ENCODE measurements around the gene FAM168A.

The FAM168A gene

DNA sequence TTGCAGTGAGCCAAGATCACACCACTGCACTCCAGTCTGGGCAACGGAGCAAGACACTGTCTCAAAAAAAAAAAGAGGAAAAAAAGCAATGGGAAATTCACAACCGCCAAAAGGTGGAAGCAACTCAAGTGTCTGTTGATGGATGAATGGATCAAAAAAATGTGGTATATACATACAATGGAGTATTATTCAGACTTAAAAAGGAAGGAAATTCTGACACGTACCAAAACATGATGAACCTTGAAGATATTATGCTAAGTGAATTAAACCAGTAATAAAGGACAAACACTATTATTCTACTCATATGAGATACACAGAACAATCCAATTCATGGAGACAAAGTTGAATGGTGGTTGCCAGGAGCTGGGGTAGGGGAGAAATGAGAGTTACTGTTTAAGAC is 40.9 kb downstream of the FAM168A start:
- DNase-seq (ENCODE audit: low read depth): no peak

GRCh38 chr11:73555615-73556014 is 42.3 kb downstream of the FAM168A start:
- DNase-seq (ENCODE audit: low read depth): no peak

GRCh38 chr11:73554671-73555320 is 43.1 kb downstream of the FAM168A start:
- DNase-seq (ENCODE audit: low read depth): no peak

- no peak for DNase-seq (ENCODE audit: low read depth)
Observed at GRCh38 chr11:73553266-73553665, 44.6 kb downstream of the FAM168A start.

GRCh38 chr11:73551677-73552076 is 46.2 kb downstream of the FAM168A start:
- no peak for DNase-seq (ENCODE audit: low read depth)

DNA sequence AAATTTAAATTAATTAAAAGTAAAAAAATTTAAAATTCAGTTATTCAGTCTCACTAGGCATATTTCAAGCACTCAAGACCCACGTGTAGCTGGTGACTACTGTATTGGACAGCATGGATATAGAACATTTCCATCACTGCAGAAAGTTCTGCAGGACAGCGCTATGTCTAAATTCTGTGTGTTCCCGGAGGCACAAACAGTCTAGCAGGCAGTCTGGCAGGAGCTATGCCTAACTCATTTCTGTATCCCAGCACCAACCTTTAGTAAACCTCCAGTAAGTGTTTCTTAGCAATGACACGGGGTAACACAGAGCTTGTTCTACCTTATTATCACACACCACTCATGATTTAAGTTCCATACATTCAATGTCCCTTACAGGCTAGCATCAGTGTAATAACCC is 48.5 kb downstream of the FAM168A start:
- DNase-seq (ENCODE audit: low read depth): no peak

- DNase-seq (ENCODE audit: low read depth): no peak
Observed at GRCh38 chr11:73547706-73548595, 50.0 kb downstream of the FAM168A start.

DNA sequence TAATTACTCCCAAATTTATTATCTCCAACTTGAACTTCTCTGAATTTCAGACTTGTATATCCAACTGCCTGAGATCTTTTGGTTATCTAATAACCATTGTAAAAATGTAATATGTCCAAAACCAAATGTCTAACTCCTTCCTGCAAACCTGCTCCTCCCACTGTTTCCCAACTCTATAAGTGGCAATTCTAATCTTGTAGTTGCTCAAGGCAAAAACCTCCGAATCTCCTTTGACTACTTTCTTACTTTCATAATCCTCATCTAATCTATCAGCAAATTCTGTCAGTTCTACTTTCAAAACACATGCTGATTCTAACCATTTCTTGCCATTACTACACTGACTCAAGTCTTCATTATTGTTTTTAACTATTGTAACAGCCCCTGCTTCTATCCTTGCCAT is 55.7 kb downstream of the FAM168A start:
- DNase-seq (ENCODE audit: low read depth): no peak

- DNase-seq (ENCODE audit: low read depth): no peak
Observed at GRCh38 chr11:73539506-73540084, 58.3 kb downstream of the FAM168A start.

- DNase-seq (ENCODE audit: low read depth): no peak
Observed at GRCh38 chr11:73538381-73538872, 59.5 kb downstream of the FAM168A start.

DNA sequence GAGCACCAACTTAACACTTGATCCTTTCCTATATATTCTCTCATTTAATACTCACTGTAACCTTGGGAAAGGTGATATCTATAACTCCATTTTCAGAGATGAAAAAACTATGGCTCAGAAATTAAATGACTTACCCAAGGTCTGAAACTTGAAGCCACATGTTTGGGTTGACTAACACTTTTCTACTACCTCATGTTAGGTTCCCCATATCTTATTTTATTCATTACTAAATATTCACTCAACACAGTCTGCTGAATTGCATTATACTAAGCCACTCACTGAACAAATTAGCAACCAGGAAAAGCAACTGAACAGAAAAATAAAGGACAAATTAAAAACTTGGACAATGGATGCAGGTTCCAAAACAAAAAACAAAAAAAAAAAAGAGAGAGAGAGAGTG is 59.9 kb downstream of the FAM168A start:
- no peak for DNase-seq (ENCODE audit: low read depth)

DNA sequence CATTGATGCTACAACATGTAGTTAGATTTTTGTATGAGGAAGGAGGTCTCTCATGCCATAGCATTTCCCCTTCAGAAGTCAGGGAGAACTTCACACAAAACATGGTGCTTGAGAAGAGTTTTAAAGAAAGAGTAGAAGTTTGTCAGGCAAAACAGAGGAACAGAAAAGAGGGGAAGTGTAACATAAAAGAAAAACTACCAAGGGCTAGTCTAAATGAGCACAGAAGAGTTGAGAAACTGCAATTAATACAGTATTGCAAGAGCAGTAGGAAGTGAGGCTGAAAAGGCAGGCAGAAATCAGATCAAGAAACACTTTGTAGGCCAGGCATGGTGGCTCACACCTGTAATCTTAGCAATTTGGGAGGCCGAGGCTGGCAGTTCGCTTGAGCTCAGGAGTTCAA is 61.0 kb downstream of the FAM168A start:
- DNase-seq (ENCODE audit: low read depth): no peak

DNA sequence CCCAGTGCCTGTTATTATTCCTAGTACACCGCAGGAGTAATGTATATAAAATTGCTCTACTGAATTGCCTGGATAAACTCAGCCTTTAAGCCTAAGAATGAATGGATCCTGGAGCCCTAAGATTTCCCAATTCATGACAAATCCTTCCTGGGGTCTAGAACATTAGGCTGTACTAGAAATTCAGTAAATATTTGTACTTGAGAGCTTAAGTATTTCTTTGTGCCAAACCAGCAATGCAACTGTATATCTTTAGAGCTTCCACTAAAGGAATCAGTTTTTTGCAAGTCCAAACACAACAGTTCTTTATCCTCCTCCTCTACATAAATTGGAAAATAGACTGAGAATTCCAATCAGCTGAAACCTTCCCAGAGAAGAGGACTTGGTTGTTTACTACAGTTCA is 65.6 kb downstream of the FAM168A start:
- DNase-seq (ENCODE audit: low read depth): no peak

DNA sequence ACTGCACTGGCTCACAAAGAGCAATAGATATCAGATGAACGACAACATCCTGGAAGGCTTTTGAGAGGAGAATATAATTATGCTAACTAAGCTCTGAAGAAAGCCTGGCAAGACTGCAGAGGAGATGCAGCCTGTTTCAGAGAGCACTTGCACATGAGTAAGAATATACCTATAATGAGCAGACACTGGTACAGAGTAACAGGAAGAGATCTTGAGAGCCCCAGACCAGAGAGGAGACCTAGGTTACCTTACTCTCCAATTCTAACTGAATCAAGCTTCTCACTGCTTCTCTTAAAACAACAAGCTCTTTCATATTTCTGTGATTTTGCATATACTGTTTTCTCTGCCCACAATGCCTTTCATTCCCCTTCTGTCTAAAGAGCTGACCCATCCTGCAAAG is 66.5 kb downstream of the FAM168A start:
- no peak for DNase-seq (ENCODE audit: low read depth)

DNA sequence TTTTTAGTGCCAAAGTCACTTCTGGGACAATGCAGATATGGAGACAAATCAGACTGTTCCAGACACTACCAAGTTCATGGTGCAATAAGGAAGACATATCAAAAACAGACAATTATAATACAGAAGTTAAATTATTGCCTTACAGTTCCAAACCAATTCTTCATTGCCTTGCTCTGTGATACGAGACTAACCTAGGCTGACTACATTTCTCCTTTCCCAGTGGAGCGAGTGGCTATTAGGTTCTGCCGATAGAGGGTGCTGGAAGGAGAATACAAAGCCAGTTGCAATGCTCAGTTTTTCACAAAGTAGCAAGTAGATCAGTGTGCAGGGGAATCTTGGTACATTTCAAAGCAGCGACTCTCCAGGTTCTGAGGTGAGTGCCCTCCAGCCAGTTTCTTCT is 67.8 kb downstream of the FAM168A start:
- DNase-seq (ENCODE audit: low read depth): no peak

- DNase-seq (ENCODE audit: low read depth): no peak
Observed at GRCh38 chr11:73529204-73529530, 68.7 kb downstream of the FAM168A start.

DNA sequence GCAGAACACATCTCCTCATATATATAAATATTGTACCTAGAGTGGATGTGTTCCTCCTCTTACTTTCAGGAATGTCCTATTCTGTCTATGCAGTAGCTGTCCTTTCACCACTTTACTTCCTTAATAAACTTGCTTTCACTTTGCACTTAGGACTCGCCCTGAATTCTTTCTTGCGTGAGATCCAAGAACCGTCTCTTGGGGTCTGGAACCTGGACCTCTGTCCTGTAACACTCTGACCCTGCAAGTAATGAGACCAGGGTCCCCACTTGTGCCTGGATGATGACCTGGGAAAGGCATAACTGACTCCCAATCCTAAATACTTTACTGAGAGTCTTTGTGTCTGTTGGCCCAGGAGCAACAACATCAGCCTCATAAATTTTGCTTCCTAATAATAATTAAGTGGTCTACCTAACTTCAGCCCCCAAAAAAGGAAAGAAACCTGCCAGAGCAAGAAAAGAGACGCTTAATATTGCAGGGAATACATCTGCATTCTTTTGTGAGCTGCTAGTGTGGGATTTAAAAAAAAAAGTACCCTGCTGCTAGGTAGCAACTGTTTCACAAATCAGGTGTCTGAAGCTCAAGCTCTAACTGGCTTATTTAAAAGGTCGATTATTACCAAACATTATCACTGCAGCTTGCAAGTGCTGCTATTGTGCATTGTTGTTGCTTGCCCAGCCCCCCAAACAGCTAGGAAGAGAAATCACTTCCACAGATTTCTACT is 69.3 kb downstream of the FAM168A start:
- DNase-seq (ENCODE audit: low read depth): no peak

GRCh38 chr11:73528013-73528412 is 69.9 kb downstream of the FAM168A start:
- DNase-seq (ENCODE audit: low read depth): no peak

DNA sequence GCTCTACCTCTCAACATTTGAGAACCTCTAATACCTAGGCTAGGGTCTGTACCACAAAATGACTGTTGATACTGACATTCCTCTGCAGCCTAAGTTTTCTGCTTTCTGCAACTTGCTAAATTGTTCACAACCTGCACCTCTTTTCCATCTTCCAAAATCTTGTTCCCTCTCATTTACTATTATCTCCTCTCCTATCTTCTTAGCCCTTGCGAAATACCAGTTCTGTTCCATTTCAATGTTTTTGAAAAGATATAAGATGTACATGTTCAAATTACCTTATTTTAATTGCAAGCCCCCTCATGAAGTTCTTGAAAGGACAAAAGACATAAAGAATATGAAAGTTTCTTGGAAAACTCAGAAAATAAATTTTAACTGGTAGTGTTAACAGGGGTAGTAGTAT is 72.3 kb downstream of the FAM168A start:
- no peak for DNase-seq (ENCODE audit: low read depth)

DNA sequence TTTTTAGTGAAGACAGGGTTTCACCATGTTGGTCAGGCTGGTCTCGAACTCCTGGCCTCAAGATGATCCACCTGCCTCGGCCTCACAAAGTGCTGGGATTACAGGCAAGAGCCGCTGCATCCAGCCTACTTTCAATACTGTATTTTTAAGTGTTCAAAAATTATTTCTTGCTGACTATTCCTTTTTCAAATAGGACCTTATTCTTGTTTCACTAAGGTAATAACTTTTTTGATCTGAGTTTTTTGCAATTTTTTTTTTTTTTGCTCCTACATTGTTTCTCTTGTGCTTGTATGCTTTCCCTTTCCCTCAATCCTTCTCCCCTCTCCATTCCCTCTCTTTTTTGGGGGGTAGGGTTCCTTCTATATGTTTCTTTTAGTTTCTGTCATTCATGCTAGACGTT is 73.1 kb downstream of the FAM168A start:
- no peak for DNase-seq (ENCODE audit: low read depth)

DNA sequence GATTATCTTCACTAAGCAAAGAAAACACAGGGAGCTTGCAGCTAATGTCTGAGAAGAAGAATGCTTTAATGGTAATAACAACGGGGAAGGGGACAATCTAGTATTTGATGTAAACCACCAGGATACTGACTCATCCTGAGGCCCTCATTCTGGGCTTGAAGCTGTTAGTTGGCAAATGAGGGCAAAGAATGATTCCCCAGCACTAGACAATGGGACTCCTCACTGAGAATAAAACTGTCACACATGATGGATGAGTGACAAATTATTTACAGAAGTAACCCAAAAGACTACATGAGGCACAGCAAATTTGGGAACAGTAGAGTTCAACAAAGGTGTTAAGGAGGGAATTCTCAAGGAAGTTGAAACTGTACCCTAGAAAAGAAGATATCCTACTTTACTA is 76.3 kb downstream of the FAM168A start:
- no peak for DNase-seq (ENCODE audit: low read depth)

GRCh38 chr11:73520353-73521061 is 77.4 kb downstream of the FAM168A start:
- no peak for DNase-seq (ENCODE audit: low read depth)
